NCI-H187 treated with DMSO at 0.1 percent for 48 hours (cell line): ENCODE results near the gene TAF6L.
"Not testable (repeated sequence)": the region's sequence is repeated elsewhere in the genome, so short reads cannot be mapped to it uniquely, and the experiment has no call there.

Source experiments
- DNase-seq: peaks from one replicate; lab custom pipeline; 2025; lab: John Stamatoyannopoulos, UW

TAF6L gene

DNA sequence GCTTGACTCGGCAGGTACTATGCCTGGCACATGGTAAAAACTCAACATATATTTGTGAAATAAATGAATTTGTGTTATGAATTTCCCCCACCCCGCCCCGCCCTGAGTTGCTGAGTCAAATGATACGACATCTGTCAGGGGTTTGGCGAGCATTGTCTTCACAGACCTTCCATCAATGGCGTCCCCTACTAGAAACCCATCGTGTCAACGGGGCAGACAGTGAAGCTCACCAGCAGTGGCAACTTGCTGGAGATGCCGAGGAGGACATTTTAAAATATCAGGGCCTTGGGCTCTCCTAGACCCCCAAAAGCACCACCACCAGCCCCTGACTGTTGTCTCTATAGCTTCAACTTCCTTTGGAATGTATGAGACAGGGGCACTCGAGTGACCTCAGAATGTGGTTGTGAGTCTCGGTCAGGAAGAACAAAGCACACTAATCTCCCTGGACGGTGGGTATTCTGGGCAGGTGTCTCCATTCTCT lies 34.8 kb downstream of the TAF6L start:
- no peak for DNase-seq

DNA sequence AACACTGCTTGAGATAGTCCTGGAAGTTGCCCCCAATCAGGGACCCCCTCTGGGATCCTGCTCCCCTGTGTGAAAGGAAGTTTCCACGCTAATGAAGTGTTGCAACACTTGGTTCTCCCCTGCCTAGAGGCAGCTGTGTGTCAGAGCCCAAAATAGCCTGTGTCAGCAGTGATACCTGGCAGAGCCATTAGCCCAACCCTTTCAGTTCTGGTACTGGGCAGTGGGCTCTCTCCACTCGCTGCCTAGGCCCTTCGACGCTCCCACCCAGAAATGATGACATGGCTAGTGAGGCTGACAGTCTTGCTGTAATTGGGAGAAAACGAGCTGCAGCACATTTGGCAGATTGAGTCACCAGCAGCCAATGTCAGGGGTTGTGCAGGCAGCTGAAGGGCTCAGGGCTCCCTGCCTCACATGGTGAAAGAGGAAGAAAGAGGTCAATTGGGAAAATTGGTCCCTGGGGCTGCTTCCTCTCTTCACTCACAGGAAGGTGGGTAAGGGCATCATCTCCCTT lies 35.5 kb downstream of the TAF6L start:
- DNase-seq: no peak

DNA sequence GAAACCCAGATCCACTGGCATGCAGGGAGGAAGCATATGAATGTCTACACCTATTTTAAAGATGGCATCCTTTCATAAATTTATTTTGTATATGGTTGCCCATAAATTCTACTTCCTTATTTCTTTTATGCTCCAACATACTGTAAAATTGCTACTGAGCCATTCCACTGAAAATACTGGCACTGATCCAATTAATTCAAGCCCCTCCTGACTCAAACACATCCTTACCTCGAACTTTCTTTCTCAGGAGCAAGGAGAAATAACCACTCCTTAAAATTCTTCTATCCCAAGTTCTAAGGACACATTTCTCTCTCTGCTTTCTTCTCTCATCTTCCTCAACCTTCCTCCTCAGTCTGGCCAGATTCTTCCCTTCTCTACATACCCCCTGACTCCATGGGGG lies 39.6 kb downstream of the TAF6L start:
- DNase-seq: no peak

DNA sequence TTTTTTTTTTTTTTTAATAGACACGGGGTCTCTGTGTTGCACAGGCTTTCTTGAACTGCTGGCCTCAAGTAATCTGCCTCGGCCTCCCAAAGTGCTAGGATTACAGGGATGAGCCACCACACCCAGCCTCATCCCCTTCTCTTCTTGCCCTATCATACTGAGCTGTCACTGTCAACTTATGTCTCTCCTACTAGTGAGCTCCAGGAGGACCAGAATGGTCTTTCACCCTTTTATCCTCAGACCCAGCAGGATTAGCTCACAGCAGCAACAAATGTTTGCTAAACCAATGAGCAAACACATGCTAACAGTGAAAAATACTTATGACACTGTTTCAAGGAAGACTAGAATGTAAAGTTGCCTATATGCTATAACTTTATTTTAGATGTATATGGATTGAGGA lies 40.5 kb downstream of the TAF6L start:
- no peak for DNase-seq

DNA sequence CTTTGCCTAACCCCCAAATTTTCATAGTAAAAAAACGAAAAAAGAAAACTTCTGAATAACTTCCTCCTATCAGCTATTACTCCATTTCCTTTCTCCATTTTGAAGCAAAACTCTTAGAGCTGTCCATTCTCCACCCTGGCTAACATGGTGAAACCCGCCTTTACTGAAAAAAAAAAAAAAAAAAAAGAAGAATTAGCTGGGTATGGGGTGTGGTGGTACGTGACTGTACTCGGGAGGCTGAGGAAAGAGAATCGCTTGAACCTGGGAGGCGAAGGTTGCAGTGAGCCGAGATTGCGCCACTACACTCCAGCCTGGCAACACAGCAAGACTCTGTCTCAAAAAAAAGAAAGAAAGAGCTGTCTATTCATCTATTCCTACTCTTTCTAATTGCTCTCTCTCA lies 45.4 kb downstream of the TAF6L start:
- DNase-seq: no peak

DNA sequence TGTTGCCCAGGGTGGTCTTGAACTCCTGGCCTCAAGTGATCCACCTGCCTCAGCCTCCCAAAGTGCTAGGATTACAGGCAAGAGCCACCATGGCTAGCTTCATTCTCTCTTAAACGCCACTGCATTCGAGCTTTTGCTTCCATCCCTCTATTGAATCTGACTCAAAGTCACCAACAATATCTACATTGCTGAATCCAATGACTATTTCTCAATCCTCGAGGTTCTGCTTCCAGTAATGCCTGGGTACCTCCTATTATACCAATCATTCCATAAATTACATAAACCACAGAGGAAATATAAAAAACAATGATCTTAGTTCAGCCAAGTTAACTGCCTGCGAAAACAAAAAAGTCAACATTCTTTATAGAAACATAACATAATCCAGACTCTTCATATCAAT lies 45.9 kb downstream of the TAF6L start:
- no peak for DNase-seq

DNA sequence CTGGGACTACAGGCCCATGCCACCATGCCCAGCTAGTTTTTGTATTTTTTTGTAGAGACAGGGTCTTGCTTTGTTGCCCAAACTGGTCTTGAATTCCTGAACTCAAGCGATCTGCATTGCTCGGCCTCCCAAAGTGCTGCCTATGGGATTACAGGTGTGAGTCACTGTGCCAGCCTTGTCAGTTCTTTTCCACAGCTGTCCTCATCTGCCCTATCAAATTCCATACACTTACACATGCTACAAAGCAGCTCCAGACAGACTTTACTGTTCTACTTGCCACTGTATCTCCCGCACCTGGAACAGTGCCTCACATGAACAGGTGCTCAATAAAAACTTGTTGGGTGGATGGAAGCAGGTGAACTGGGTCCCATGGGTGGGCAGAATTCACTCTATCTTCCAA lies 52.5 kb downstream of the TAF6L start:
- no peak for DNase-seq

DNA sequence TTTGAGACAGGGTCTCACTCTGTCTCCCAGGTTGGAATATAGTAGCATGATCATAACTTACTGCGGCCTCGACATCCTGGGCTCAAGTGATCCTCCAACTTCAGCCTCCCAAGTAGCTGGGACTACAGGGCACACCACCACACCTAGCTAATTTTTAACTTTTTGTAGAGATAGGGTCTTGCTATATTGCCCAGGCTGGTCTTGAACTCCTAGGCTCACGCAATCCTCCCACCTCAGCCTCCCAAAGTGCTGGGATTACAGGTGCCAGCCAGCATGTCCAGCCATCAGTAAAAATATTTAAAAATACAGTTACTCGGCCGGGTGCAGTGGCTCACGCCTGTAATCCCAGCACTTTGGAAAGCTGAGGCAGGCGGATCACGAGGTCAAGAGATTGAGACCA lies 56.9 kb downstream of the TAF6L start:
- not testable (repeated sequence) for DNase-seq

DNA sequence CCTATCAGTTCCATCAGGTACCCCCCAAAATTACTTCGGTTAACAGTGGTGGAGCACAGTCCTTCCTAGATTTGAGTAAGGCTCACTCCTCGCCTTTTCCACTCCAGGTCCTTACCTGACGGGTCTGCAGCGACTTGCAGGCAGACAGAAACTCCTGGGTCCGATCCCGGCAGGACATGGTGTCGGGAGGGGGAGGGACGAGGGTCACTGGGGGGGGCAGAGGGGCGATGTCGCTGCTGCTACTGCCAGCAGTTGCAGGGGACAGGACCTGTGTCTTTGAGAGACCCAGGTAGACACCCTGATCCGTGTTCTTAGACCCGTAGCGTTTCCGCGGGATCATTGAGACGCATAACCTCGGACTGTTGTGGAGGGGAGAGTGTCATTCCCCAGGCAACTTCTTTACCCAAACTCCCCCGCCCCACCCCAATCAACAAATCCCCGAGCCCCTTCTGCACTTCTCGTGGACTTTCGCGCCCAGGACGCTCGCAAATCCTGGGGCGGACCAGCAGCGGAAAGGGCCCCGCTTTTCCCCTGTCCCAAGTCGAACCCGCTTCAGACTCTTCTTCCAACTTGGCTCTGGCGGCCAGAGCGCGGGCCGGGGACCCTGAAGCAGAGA lies 59.8 kb downstream of the TAF6L start:
- no peak for DNase-seq

DNA sequence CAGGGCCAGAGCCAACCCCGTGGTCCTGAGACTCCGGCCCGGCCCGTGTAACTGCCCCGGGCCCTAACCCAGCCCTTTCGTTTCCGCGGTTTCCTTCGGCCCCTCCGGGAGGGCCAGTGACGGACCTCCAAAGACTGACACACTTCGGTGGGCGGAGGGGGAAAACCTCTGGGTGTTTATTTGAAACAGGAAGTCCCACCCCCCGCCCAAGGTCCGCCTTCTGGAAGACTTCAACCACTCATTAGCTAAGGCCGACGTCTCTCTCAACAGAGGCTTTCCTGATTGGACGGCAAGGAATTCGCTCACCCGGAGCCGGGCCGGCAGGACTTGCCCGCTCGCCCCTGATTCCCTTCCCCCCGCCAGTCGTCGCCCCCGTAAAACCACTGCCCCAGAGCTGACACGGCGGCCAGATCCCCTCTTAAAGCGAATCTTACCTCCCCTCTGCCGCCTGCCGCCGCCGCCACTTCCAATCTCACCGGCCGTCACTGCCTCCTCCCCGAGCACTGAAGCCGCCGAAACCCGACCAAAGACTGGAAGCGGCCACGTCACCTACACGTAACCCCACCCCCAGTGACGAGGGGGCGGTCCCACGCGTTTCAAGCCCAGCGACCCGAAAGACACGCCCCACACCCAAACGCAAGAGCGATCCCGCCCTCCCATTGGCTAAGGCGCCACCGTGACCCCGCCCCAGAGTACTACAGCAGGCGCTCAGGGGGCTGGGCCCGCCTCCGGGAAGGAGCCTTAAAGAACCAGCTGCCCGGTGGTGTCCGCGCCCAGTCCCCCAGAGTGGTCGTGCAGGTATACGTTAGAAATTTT lies 60.5 kb downstream of the TAF6L start, which contains the start of gene STX5:
TSS of gene STX5 (minus strand) at position 532 of the 816 bp plus-strand sequence. CDS start 808 bp downstream, outside the sequence.
- peak; percentile 92 for DNase-seq

DNA sequence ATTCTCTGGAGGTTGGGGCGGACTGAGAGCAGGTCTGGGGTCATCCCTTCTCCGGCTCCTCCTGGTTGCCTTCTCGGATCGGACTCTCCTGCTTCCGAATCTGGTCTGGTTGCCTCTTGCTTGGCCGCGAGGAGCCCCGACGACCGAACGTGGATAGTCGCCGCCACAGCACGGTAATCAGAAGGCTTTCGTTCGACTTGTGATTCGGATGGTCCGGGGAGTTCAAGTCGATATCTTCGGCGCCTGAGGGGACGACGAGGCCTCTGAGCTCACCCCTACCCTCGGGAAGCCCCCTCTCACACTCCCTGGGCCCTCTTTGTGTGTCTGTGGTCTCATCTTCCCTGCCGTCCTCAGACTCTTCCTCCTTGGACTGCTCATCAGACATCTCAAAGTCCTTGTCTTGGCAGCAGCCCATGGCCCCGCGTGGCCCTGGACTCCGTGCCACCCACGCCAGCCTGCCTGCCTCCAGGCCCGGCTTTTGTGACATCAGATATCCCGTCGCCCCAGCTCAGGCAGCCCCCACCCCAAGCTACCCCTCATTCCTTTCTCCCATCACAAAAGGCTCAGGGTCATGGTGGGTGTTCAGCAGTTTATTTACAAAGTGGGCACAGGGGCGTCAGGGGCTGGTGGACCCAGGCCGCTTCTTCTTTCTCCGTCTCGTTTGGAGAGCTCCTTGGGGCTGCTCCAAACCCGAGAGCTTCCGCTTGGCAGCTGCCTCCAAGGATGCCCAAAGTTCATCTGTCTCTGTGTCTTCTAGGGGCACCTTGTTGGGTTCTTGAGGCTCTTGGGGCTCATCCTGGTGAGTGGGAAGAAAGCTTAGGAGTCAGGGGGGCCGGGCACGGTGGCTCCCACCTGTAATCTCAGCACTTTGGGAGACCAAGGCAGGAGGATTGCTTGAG lies 61.4 kb downstream of the TAF6L start, which contains the start of gene TEX54:
TSS of gene TEX54 (minus strand) at position 506 of the 899 bp plus-strand sequence.
- DNase-seq: no peak

DNA sequence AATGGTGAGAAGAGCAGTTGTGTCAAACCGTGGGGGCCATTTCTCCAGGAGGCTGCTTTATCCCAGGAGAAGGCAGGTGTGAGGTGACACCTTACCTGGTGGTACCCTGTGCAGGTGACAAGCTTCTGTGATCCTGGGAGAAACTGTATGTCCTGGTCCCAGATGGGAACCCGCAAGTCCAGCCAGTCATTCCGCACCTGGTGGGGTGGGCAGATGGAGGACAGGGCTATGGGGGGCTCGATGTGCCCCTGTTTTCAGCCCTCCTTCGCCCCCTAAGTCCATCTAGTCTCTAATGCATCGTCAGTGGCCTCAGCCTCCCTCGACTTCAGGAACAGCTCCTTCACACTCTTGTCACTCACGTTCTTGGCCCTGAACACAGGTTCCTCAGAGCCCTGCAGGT lies 64.1 kb downstream of the TAF6L start:
- DNase-seq: no peak
